ENCODE results near the gene NDRG3. TPM values are rescaled to one million over a fixed set of nuclear protein-coding genes. Genes with fewer than 3 reads are reported as not detected.

The NDRG3 gene
- polyA plus RNA-seq, 1 of the 3 experiments (the other 2 are of a cell fraction): 20.5 TPM

DNA sequence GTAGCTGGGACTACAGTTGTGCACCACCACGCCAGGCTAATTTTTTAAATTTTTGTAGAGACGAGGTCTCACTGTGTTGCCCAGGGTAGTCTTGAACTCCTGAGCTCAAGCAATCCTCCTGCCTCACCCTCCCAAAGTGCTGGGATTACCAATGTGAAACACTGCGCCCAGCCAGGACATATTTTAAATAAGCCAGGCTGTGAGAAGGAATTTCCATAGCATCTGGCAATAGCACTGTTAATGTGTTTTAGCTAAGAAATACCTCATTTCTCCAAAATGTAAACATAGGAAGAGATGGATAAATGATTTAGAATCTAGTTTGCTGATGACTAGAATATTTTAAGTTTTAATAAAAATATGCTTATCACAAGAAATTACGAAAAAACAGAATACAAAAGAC lies 72.9 kb downstream of the NDRG3 start:
- CTCF ChIA-PET: no interaction called here
- no peak overlapping the region for H3K9ac ChIP-seq
- WGBS (ENCODE audit: low lambda C conversion rate): 97% methylated on average over 4 of the region's 4 CpGs

DNA sequence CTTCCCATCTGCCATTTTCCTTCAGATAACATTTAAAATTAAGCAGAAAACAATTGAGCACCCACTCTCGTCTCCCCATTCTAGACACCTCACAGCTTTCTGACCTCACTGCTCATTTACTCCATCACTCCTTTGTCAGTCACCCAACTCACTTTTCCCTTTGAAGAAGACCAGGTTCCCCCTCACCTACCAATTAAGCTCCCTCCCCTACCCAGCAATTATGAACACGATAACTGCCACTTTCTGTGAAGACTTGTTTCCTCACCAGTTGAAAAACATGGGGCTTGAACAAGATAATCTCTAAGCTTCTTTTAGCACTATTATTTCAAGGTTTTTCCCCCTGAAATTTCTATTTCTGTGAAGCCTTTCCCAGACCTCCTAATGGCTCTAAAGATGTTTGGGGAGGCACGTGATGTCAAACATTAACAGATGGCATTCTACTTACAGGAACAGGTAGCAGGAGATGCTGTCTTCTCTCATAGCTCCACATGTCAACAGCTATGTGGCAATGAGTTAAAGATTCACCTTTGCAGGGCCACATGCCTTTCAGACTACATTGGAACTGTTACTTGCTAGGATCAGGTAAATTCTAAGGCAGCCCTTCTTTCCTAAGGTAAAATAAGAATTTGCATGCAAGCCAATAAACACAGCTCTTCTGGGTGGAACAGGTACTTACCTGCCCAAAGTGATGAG lies 75.1 kb downstream of the NDRG3 start:
- Histone ChIP-seq H3K9me3 (no peaks in the 10 kb centered on the region), H3K36me3 (replicated peaks in 1 of 2; ENCODE audit: control insufficient read depth in 1 of 2, insufficient read depth in 2 of 2, low read length in 1 of 2) (peaks cover 0 to 3% of the 10 kb centered on the region in 2 experiments), H2AFZ (ENCODE audit: low read depth) (no peak overlapping the region), H3K4me1 (ENCODE audit: control insufficient read depth in 1 of 2, insufficient read depth in 2 of 2, low read depth in 1 of 2, low read length in 1 of 2) (no peaks in the 10 kb centered on the region), H3K4me3 (ENCODE audit: low read depth in 2 of 2, low read length in 1 of 2) (no peak overlapping the region), H3K9me2 (no peaks in the 10 kb centered on the region), H3K27ac (ENCODE audit: low read depth in 2 of 2, low read length in 1 of 2) (no peak overlapping the region), H4K20me1 (ENCODE audit: insufficient read depth) (no peaks in the 10 kb centered on the region), H3K27me3 (ENCODE audit: insufficient read depth) (no peaks in the 10 kb centered on the region), H3F3A (replicated peaks; ENCODE audit: insufficient read depth) (no peaks in the 10 kb centered on the region), H3K9ac (no peak overlapping the region), H3K4me2 (no peak overlapping the region), H3K79me2 (ENCODE audit: insufficient read depth) (no peaks in the 10 kb centered on the region)
- 88% methylated on average over 3 of the region's 3 CpGs for WGBS (ENCODE audit: low lambda C conversion rate)
- ChIA-PET POLR2A (no interaction called here), CTCF (interaction anchor here (0.9 to 1.3 kb wide), 3 partner anchors 11 to 104 kb away, joined by 3 read pairs; no protein-coding TSS in a partner anchor)
- TF ChIP-seq, protein P1, sequence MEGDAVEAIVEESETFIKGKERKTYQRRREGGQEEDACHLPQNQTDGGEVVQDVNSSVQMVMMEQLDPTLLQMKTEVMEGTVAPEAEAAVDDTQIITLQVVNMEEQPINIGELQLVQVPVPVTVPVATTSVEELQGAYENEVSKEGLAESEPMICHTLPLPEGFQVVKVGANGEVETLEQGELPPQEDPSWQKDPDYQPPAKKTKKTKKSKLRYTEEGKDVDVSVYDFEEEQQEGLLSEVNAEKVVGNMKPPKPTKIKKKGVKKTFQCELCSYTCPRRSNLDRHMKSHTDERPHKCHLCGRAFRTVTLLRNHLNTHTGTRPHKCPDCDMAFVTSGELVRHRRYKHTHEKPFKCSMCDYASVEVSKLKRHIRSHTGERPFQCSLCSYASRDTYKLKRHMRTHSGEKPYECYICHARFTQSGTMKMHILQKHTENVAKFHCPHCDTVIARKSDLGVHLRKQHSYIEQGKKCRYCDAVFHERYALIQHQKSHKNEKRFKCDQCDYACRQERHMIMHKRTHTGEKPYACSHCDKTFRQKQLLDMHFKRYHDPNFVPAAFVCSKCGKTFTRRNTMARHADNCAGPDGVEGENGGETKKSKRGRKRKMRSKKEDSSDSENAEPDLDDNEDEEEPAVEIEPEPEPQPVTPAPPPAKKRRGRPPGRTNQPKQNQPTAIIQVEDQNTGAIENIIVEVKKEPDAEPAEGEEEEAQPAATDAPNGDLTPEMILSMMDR (IDR thresholded peaks at IDR 0.05): no peak
- TF ChIP-seq FOSL2 (IDR thresholded peaks at IDR 0.05; ENCODE audit: borderline replicate concordance, low read depth): no peak
- TF ChIP-seq, protein P2, sequence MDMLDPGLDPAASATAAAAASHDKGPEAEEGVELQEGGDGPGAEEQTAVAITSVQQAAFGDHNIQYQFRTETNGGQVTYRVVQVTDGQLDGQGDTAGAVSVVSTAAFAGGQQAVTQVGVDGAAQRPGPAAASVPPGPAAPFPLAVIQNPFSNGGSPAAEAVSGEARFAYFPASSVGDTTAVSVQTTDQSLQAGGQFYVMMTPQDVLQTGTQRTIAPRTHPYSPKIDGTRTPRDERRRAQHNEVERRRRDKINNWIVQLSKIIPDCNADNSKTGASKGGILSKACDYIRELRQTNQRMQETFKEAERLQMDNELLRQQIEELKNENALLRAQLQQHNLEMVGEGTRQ (IDR thresholded peaks at IDR 0.05; ENCODE audit: borderline replicate concordance, low read depth, low read length): no peak
- DNase-seq: no peak

More for the DNA sequence above, 72.9 kb downstream of the NDRG3 start:
- Histone ChIP-seq H3K79me2 (ENCODE audit: insufficient read depth) (no peaks in the 10 kb centered on the region), H3K9me2 (no peaks in the 10 kb centered on the region), H3K27me3 (ENCODE audit: insufficient read depth) (no peaks in the 10 kb centered on the region), H3F3A (replicated peaks; ENCODE audit: insufficient read depth) (no peaks in the 10 kb centered on the region), H3K4me2 (no peak overlapping the region), H3K27ac (ENCODE audit: low read depth in 2 of 2, low read length in 1 of 2) (no peak overlapping the region), H3K4me3 (ENCODE audit: low read depth in 2 of 2, low read length in 1 of 2) (no peak overlapping the region), H4K20me1 (ENCODE audit: insufficient read depth) (no peaks in the 10 kb centered on the region), H3K9me3 (no peaks in the 10 kb centered on the region), H3K4me1 (ENCODE audit: control insufficient read depth in 1 of 2, insufficient read depth in 2 of 2, low read depth in 1 of 2, low read length in 1 of 2) (no peaks in the 10 kb centered on the region), H2AFZ (ENCODE audit: low read depth) (no peak overlapping the region), H3K36me3 (replicated peaks in 1 of 2; ENCODE audit: control insufficient read depth in 1 of 2, insufficient read depth in 2 of 2, low read length in 1 of 2) (peaks cover 0 to 5% of the 10 kb centered on the region in 2 experiments)
- POLR2A ChIA-PET: no interaction called here
- DNase-seq: no peak
- TF ChIP-seq REST (IDR thresholded peaks at IDR 0.05; ENCODE audit: low read depth, low read length) (no peak), RXRA (IDR thresholded peaks at IDR 0.05; ENCODE audit: borderline replicate concordance, low read depth) (no peak), FOXM1 (IDR thresholded peaks at IDR 0.05; ENCODE audit: low read depth) (no peak), RCOR1 (IDR thresholded peaks at IDR 0.05; ENCODE audit: low read length) (no peak), MXI1 (IDR thresholded peaks at IDR 0.05; ENCODE audit: low read depth, low read length) (no peak), FOSL2 (IDR thresholded peaks at IDR 0.05; ENCODE audit: borderline replicate concordance, low read depth) (no peak), EZH2phosphoT487 (IDR thresholded peaks at IDR 0.05; ENCODE audit: borderline replicate concordance, low read depth) (no peak)
